AG08396 (cell line): ENCODE data around the gene OR56A3.
A peak's percentile ranks its signal among the peaks of the same experiment; 100 is the strongest.

Source experiments
- DNase-seq: peaks from one replicate; pipeline ENCODE4 v3.0.0; 2012; ENCODE audit warnings: low spot score, mixed read lengths

Gene OR56A3

DNA sequence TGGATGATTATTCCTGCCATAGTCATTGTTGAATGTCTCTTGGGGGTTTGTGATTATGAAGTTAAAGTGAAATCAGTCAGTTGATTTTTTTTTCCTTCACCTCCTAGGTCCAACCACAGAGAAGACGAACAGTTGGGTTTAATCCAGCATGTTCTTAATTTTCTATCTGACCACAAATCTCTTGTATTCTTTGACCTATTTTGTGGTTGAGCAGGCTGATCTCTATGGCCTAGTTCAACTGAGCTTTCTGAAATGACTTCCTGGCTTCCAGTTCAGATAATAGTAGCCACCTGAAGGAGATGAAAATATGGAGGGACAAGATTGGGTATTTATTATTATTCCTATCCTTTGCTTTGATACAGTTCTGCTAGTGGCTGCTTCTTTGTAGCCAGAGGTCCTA is 31.5 kb downstream of the OR56A3 start:
- no peak for DNase-seq

GRCh38 chr11:5983443-5983842 is 41.4 kb downstream of the OR56A3 start:
- DNase-seq = no peak

DNA sequence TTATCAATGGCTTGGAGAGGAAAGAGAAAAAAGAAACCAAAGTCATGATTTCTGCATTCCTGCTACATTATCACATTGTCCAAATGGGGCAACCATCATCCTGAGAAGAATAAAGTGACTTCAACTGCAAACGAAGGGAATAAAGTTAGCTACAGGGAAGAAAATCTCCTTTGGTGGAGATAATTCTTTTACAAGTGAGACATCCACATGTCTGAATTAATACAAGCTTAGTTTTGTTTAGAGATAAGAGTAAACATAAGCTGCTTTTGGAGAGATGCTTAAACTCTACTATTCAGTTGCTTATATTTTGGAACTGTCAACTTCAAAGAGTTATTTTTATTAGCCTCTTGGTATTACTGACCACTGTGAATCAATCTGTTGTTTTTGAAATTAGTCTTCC is 44.8 kb downstream of the OR56A3 start, which contains the start of gene OR52L1:
Gene OR52L1 (minus strand): TSS at position 101 of the 400 bp plus-strand sequence. CDS start 55 bp downstream, at position 46.
- no peak for DNase-seq

DNA sequence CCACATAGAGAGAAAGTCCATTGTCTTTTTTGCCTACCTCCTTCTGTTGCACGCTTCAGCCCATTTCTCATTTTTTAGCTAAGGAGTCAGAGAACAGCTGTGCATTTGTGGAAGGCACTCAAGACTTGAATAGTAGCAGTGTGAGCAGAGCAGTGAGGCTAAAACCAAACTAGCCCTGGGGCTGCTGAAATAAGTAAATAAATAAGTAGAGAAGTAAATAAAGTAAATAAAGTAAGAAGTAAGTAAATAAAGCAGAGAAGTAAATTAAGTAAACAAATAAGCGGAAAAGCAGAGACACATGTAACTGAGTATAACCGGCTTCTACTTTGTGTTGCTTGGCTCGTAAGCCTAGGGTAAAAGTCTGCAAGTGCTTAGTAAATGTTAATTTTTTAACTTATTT is 47.2 kb downstream of the OR56A3 start:
- DNase-seq = no peak

DNA sequence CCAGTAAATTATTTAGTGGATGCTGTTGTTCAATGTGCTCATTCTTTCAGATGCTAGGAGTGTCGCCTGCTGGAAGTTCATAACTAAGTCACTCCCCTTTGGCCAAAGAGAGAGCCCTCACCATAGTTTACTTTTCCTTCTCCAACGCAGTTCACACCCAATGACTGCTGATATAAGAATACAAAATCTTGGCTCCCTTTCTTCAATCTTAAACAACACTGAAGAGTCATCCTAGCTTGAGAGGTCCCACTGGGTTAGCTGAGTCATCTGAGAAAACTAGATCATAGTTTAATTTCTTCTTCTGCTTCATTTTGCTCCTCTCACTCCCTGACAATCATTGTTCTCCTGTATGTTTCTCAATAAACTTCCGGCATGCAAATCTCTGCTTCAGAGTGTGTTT is 50.1 kb downstream of the OR56A3 start:
- DNase-seq = peak; percentile 12

GRCh38 chr11:5992604-5993251 is 50.7 kb downstream of the OR56A3 start:
- peak; percentile 36 for DNase-seq

DNA sequence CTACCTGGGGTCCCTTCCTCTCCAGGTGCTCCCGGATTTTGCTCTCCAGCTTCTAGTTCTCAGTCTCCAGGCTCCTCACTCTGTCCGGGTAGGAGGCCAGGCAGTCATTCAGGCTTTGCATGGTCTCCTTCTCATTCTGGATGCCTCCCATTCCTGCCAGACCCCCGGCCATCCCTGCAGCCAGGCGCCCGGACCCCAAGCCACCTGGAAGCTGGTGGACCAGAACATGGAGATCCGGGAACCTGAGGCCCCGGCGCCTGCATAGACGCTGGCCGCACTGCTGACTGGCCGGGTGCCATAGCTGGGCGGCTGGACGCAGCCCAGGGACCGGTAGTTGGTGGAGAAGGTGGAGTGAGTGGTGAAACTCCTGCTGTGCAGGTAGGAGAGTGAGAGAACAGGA is 52.7 kb downstream of the OR56A3 start:
- DNase-seq = no peak
